ENCODE measurements around the gene KCNMB2. TPM values are rescaled to one million over a fixed set of nuclear protein-coding genes. Genes with fewer than 3 reads are reported as not detected.

The KCNMB2 gene
- total and polyA plus RNA-seq, 2 experiments from 2014 or later: not detected

DNA sequence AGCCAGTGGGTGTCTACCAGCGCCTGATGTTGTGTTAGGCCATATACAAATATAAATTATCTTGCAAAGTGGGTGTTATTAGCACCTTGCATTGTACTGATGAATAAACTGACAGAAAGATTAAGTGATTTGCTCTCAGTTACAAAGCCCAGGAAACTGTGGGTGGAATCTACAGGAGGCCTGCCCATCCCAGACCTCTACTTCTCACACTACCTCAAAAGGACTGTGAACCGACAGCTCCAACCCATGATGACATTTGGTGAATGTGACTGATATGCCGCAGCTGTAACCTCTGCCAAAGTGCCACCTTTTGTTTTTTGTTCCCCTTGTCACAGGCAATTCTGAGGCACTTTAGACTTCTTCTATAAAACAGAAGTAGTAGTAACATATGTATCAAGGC is 43.7 kb upstream of the KCNMB2 start:
- TF ChIP-seq EZH2phosphoT487 (IDR thresholded peaks at IDR 0.05; ENCODE audit: insufficient read depth, low read depth): no peak
- no peak for TF ChIP-seq EZH2 (IDR thresholded peaks at IDR 0.05; ENCODE audit: insufficient read depth, poor library complexity, severe bottlenecking)
- Histone ChIP-seq H3K27ac (no peak overlapping the region), H3K79me2 (ENCODE audit: insufficient read depth) (no peaks in the 10 kb centered on the region), H3K4me2 (ENCODE audit: unreplicated experiment) (no peak overlapping the region), H3K4me3 (no peak overlapping the region), H2AFZ (no peak overlapping the region), H3K9me3 (ENCODE audit: low read depth) (no peaks in the 10 kb centered on the region), H3K9ac (no peak overlapping the region), H4K20me1 (ENCODE audit: insufficient read depth) (no peaks in the 10 kb centered on the region), H3K27me3 (replicated peaks; ENCODE audit: insufficient read depth) (no peaks in the 10 kb centered on the region), H3F3A (ENCODE audit: insufficient read depth) (no peaks in the 10 kb centered on the region), H3K36me3 (ENCODE audit: low read depth) (no peaks in the 10 kb centered on the region), H3K9me2 (ENCODE audit: insufficient read depth) (no peaks in the 10 kb centered on the region), H3K4me1 (ENCODE audit: insufficient read depth) (no peaks in the 10 kb centered on the region)
- in situ Hi-C loops (cut with MboI): no loop called here
- no peak for DNase-seq
- WGBS, 2 experiments (ENCODE audit: low coverage in 1 of 2, low lambda C conversion rate in 2 of 2, missing lambda C conversion rate in 2 of 2): 35 to 45% methylated on average over 3 of the region's 3 CpGs

DNA sequence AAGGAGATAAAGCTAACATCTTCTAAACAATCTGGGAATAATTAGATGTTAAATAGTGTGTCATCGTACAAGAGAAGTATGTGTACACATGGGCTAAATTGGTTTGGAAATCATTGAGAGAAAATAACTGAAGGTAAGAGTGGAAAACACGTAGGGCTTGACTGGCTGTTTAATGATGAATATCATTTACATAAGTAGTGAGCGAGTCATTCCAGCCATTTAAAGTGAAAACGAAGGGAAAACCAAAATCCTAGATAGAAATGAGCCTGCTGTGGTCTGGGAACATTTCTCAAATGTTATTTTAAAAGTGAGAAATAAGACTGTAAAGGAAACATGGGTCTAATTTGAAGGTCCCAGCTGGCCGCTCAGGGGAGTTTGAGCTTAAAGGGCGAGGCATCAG is 41.9 kb upstream of the KCNMB2 start:
- no peaks in the 10 kb centered on the region for H3F3A ChIP-seq (ENCODE audit: insufficient read depth)
- H2AFZ ChIP-seq: no peak overlapping the region
- H3K4me2 ChIP-seq (ENCODE audit: unreplicated experiment): no peak overlapping the region
- no peaks in the 10 kb centered on the region for H3K27me3 ChIP-seq (replicated peaks; ENCODE audit: insufficient read depth)
- H3K9me2 ChIP-seq (ENCODE audit: insufficient read depth): no peaks in the 10 kb centered on the region
- H3K27ac ChIP-seq: no peak overlapping the region
- H3K79me2 ChIP-seq (ENCODE audit: insufficient read depth): no peaks in the 10 kb centered on the region
- H3K9me3 ChIP-seq (ENCODE audit: low read depth): no peaks in the 10 kb centered on the region
- H3K4me3 ChIP-seq: no peak overlapping the region
- H3K36me3 ChIP-seq (ENCODE audit: low read depth): no peaks in the 10 kb centered on the region
- no peaks in the 10 kb centered on the region for H4K20me1 ChIP-seq (ENCODE audit: insufficient read depth)
- TF ChIP-seq EZH2 (IDR thresholded peaks at IDR 0.05; ENCODE audit: insufficient read depth, poor library complexity, severe bottlenecking) (no peak), EZH2phosphoT487 (IDR thresholded peaks at IDR 0.05; ENCODE audit: insufficient read depth, low read depth) (no peak)
- H3K9ac ChIP-seq: no peak overlapping the region
- H3K4me1 ChIP-seq (ENCODE audit: insufficient read depth): no peaks in the 10 kb centered on the region
- DNase-seq: no peak
- in situ Hi-C loops (cut with MboI): no loop called here
- WGBS, 2 experiments (ENCODE audit: low coverage in 1 of 2, low lambda C conversion rate in 2 of 2, missing lambda C conversion rate in 2 of 2): 18 to 22% methylated on average over 6 of the region's 6 CpGs

DNA sequence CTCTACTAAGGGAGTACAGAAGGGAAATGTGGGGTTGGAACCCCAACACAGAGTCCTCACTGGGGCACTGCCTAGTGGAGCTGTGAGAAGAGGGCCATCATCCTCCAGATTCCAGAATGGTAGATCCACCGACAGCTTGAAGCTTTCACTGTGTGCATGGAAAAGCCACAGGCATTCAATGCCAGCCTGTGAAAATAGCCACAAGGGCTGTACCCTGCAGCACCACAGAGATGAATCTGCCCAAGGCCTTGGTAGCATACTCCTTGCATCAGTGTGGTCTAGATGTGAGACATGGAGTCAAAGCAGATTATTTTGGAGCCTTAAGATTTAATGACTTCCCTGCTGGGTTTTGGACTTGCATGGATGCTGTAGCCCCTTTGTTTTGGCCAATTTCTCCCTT is 39.3 kb upstream of the KCNMB2 start:
- WGBS, 2 experiments (ENCODE audit: low coverage in 1 of 2, low lambda C conversion rate in 2 of 2, missing lambda C conversion rate in 2 of 2): 44 to 50% methylated on average over 1 of the region's 1 CpG
- Histone ChIP-seq H2AFZ (no peak overlapping the region), H3K79me2 (ENCODE audit: insufficient read depth) (no peaks in the 10 kb centered on the region), H3K4me3 (no peak overlapping the region), H4K20me1 (ENCODE audit: insufficient read depth) (no peaks in the 10 kb centered on the region), H3K4me1 (ENCODE audit: insufficient read depth) (no peaks in the 10 kb centered on the region), H3K9me2 (ENCODE audit: insufficient read depth) (no peaks in the 10 kb centered on the region), H3F3A (ENCODE audit: insufficient read depth) (no peaks in the 10 kb centered on the region), H3K9ac (no peak overlapping the region), H3K9me3 (ENCODE audit: low read depth) (no peaks in the 10 kb centered on the region), H3K36me3 (ENCODE audit: low read depth) (no peaks in the 10 kb centered on the region), H3K27me3 (replicated peaks; ENCODE audit: insufficient read depth) (no peaks in the 10 kb centered on the region), H3K4me2 (ENCODE audit: unreplicated experiment) (no peak overlapping the region), H3K27ac (no peak overlapping the region)
- in situ Hi-C loops (cut with MboI): no loop called here
- no peak for DNase-seq
- no peak for TF ChIP-seq EZH2phosphoT487 (IDR thresholded peaks at IDR 0.05; ENCODE audit: insufficient read depth, low read depth)
- TF ChIP-seq EZH2 (IDR thresholded peaks at IDR 0.05; ENCODE audit: insufficient read depth, poor library complexity, severe bottlenecking): no peak

DNA sequence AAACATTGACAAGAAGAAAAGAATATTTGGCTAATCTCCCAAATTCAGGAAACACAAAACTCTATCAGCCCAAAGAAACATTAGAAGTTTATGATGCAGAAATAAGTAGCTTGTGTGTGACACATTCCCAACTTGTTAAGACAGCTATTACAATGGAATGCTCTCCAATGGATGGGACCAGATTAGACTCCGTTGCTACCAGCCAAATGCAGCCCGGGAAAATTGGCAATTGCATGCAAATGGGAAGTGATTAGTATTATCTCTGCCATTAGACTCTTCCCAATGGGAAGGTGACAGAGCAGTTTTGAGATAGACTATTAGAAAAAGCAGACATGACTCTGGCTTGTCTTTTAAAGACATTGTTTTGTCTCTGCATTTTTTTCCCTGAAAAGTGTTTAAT is 37.4 kb upstream of the KCNMB2 start:
- DNase-seq: no peak
- H4K20me1 ChIP-seq (ENCODE audit: insufficient read depth): no peaks in the 10 kb centered on the region
- no peak overlapping the region for H3K4me3 ChIP-seq
- H3K9me3 ChIP-seq (ENCODE audit: low read depth): no peaks in the 10 kb centered on the region
- no peaks in the 10 kb centered on the region for H3K27me3 ChIP-seq (replicated peaks; ENCODE audit: insufficient read depth)
- no peak overlapping the region for H3K4me2 ChIP-seq (ENCODE audit: unreplicated experiment)
- H3K36me3 ChIP-seq (ENCODE audit: low read depth): no peaks in the 10 kb centered on the region
- H3K27ac ChIP-seq: no peak overlapping the region
- no peak overlapping the region for H2AFZ ChIP-seq
- WGBS, 2 experiments (ENCODE audit: low coverage in 1 of 2, low lambda C conversion rate in 2 of 2, missing lambda C conversion rate in 2 of 2): 4 to 7% methylated on average over 2 of the region's 2 CpGs
- in situ Hi-C loops (cut with MboI): no loop called here
- no peak for TF ChIP-seq EZH2 (IDR thresholded peaks at IDR 0.05; ENCODE audit: insufficient read depth, poor library complexity, severe bottlenecking)
- no peaks in the 10 kb centered on the region for H3K4me1 ChIP-seq (ENCODE audit: insufficient read depth)
- no peak overlapping the region for H3K9ac ChIP-seq
- no peaks in the 10 kb centered on the region for H3F3A ChIP-seq (ENCODE audit: insufficient read depth)
- H3K79me2 ChIP-seq (ENCODE audit: insufficient read depth): no peaks in the 10 kb centered on the region
- H3K9me2 ChIP-seq (ENCODE audit: insufficient read depth): no peaks in the 10 kb centered on the region

DNA sequence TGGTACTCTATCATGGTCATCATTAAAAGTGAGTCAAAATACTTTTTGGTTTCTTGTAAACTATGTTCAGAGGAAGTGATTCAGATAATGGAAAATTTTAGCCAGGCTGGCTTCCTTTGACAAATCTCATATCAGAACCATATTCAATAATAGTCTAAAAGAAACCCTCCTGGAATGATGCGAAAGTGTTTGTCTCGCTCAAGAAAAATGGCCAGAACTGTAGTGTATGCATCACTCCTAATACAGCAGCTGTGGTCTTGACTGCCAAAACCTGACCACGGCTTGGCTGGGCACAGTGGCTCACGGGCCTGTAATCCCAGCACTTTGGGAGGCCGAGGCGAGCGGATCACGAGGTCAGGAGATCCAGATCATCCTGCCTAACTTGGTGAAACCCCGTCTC is 35.6 kb upstream of the KCNMB2 start:
- H3F3A ChIP-seq (ENCODE audit: insufficient read depth): no peaks in the 10 kb centered on the region
- TF ChIP-seq EZH2 (IDR thresholded peaks at IDR 0.05; ENCODE audit: insufficient read depth, poor library complexity, severe bottlenecking) (no peak), EZH2phosphoT487 (IDR thresholded peaks at IDR 0.05; ENCODE audit: insufficient read depth, low read depth) (no peak)
- no peaks in the 10 kb centered on the region for H4K20me1 ChIP-seq (ENCODE audit: insufficient read depth)
- H3K27ac ChIP-seq: no peak overlapping the region
- H3K4me3 ChIP-seq: no peak overlapping the region
- H3K9me3 ChIP-seq (ENCODE audit: low read depth): no peaks in the 10 kb centered on the region
- H3K79me2 ChIP-seq (ENCODE audit: insufficient read depth): no peaks in the 10 kb centered on the region
- H3K9ac ChIP-seq: no peak overlapping the region
- no peak overlapping the region for H3K4me2 ChIP-seq (ENCODE audit: unreplicated experiment)
- no peaks in the 10 kb centered on the region for H3K9me2 ChIP-seq (ENCODE audit: insufficient read depth)
- no peaks in the 10 kb centered on the region for H3K4me1 ChIP-seq (ENCODE audit: insufficient read depth)
- no peaks in the 10 kb centered on the region for H3K27me3 ChIP-seq (replicated peaks; ENCODE audit: insufficient read depth)
- H2AFZ ChIP-seq: no peak overlapping the region
- in situ Hi-C loops (cut with MboI): no loop called here
- 63 to 74% methylated on average over 9 of the region's 9 CpGs for WGBS, 2 experiments (ENCODE audit: low coverage in 1 of 2, low lambda C conversion rate in 2 of 2, missing lambda C conversion rate in 2 of 2)
- H3K36me3 ChIP-seq (ENCODE audit: low read depth): no peaks in the 10 kb centered on the region
- peak; percentile 31 for DNase-seq

Measured in GM23248 (cell line).